ENCODE measurements around the gene NCS1.

Gene NCS1

GRCh38 chr9:130154816-130155215 lies 17.4 kb upstream of the NCS1 start:
- Histone ChIP-seq H3K4me1 (ENCODE audit: control insufficient read depth in 1 of 2, insufficient read depth in 1 of 2, low read depth in 1 of 2, low read length in 1 of 2) (no peaks in the 10 kb centered on the region), H3K27me3 (peaks cover 2% of the 10 kb centered on the region), H3K9me3 (no peaks in the 10 kb centered on the region), H3K4me3 (ENCODE audit: low read depth in 1 of 2, low read length in 1 of 2) (no peak overlapping the region), H3K27ac (no peak overlapping the region), H3K36me3 (no peaks in the 10 kb centered on the region)
- no peak for TF ChIP-seq CTCF (IDR thresholded peaks at IDR 0.05)

- Histone ChIP-seq H3K9me3 (no peaks in the 10 kb centered on the region), H3K4me3 (ENCODE audit: low read depth in 1 of 2, low read length in 1 of 2) (no peak overlapping the region), H3K27me3 (peaks cover 9% of the 10 kb centered on the region), H3K4me1 (ENCODE audit: control insufficient read depth in 1 of 2, insufficient read depth in 1 of 2, low read depth in 1 of 2, low read length in 1 of 2) (no peaks in the 10 kb centered on the region), H3K36me3 (no peaks in the 10 kb centered on the region), H3K27ac (no peak overlapping the region)
- no peak for TF ChIP-seq CTCF (IDR thresholded peaks at IDR 0.05)
These were observed 16.6 kb upstream of the NCS1 start for GRCh38 chr9:130155647-130156046.

- Histone ChIP-seq H3K4me3 (ENCODE audit: low read depth in 1 of 2, low read length in 1 of 2) (no peak overlapping the region), H3K4me1 (ENCODE audit: control insufficient read depth in 1 of 2, insufficient read depth in 1 of 2, low read depth in 1 of 2, low read length in 1 of 2) (no peaks in the 10 kb centered on the region), H3K36me3 (no peaks in the 10 kb centered on the region), H3K27me3 (peaks cover 9% of the 10 kb centered on the region), H3K27ac (no peak overlapping the region), H3K9me3 (no peaks in the 10 kb centered on the region)
- no peak for TF ChIP-seq CTCF (IDR thresholded peaks at IDR 0.05)
These were observed 15.5 kb upstream of the NCS1 start for GRCh38 chr9:130156672-130157071.

GRCh38 chr9:130157079-130157478 lies 15.1 kb upstream of the NCS1 start:
- Histone ChIP-seq H3K9me3 (no peaks in the 10 kb centered on the region), H3K36me3 (no peaks in the 10 kb centered on the region), H3K27ac (no peak overlapping the region), H3K27me3 (peaks cover 9% of the 10 kb centered on the region), H3K4me1 (ENCODE audit: control insufficient read depth in 1 of 2, insufficient read depth in 1 of 2, low read depth in 1 of 2, low read length in 1 of 2) (no peaks in the 10 kb centered on the region), H3K4me3 (ENCODE audit: low read depth in 1 of 2, low read length in 1 of 2) (no peak overlapping the region)
- no peak for TF ChIP-seq CTCF (IDR thresholded peaks at IDR 0.05)

- Histone ChIP-seq H3K27me3 (peaks cover 9% of the 10 kb centered on the region), H3K4me1 (ENCODE audit: control insufficient read depth in 1 of 2, insufficient read depth in 1 of 2, low read depth in 1 of 2, low read length in 1 of 2) (no peaks in the 10 kb centered on the region), H3K27ac (no peak overlapping the region), H3K36me3 (no peaks in the 10 kb centered on the region), H3K4me3 (ENCODE audit: low read depth in 1 of 2, low read length in 1 of 2) (no peak overlapping the region), H3K9me3 (no peaks in the 10 kb centered on the region)
- no peak for TF ChIP-seq CTCF (IDR thresholded peaks at IDR 0.05)
These were observed 14.2 kb upstream of the NCS1 start for GRCh38 chr9:130158001-130158400.

- Histone ChIP-seq H3K4me1 (ENCODE audit: control insufficient read depth in 1 of 2, insufficient read depth in 1 of 2, low read depth in 1 of 2, low read length in 1 of 2) (no peaks in the 10 kb centered on the region), H3K4me3 (ENCODE audit: low read depth in 1 of 2, low read length in 1 of 2) (no peak overlapping the region), H3K9me3 (no peaks in the 10 kb centered on the region), H3K36me3 (no peaks in the 10 kb centered on the region), H3K27ac (no peak overlapping the region), H3K27me3 (peaks cover 9% of the 10 kb centered on the region)
- no peak for TF ChIP-seq CTCF (IDR thresholded peaks at IDR 0.05)
These were observed 13.1 kb upstream of the NCS1 start for GRCh38 chr9:130159057-130159456.

All from neutrophil (primary cell).